ENCODE measurements around the gene ANKRD23.
A peak's percentile ranks its signal among the peaks of the same experiment; 100 is the strongest.

ANKRD23 gene

GRCh38 chr2:96832754-96833507, 10.9 kb downstream of the ANKRD23 start:
- DNase-seq, result peak; percentile 82

- DNase-seq, result no peak
Observed at GRCh38 chr2:96832408-96832753, 11.4 kb downstream of the ANKRD23 start.

GRCh38 chr2:96831679-96832078, 12.1 kb downstream of the ANKRD23 start:
- DNase-seq, result no peak

- no peak for DNase-seq
Observed at GRCh38 chr2:96830044-96830562, 13.7 kb downstream of the ANKRD23 start.

- no peak for DNase-seq
Observed at GRCh38 chr2:96828874-96829273, 14.9 kb downstream of the ANKRD23 start.

- no peak for DNase-seq
Observed at GRCh38 chr2:96828436-96828835, 15.4 kb downstream of the ANKRD23 start.

GRCh38 chr2:96826546-96827278, 17.1 kb downstream of the ANKRD23 start:
- no peak for DNase-seq

- no peak for DNase-seq
Observed at GRCh38 chr2:96825057-96825456, 18.8 kb downstream of the ANKRD23 start.

- no peak for DNase-seq
Observed at GRCh38 chr2:96824079-96824870, 19.5 kb downstream of the ANKRD23 start.

- DNase-seq, result no peak
Observed at GRCh38 chr2:96823198-96823597, 20.6 kb downstream of the ANKRD23 start.

GRCh38 chr2:96822786-96823185, 21.0 kb downstream of the ANKRD23 start:
- no peak for DNase-seq

- DNase-seq, result no peak
Observed at GRCh38 chr2:96821113-96821675, 22.6 kb downstream of the ANKRD23 start.

GRCh38 chr2:96819876-96820511, 23.8 kb downstream of the ANKRD23 start:
- no peak for DNase-seq

- no peak for DNase-seq
Observed at GRCh38 chr2:96819128-96819875, 24.5 kb downstream of the ANKRD23 start.

- no peak for DNase-seq
Observed at GRCh38 chr2:96817882-96818281, 25.9 kb downstream of the ANKRD23 start.

- no peak for DNase-seq
Observed at GRCh38 chr2:96816836-96817702, 26.8 kb downstream of the ANKRD23 start.

- DNase-seq, result peak; percentile 92
Observed at GRCh38 chr2:96816127-96816835, 27.5 kb downstream of the ANKRD23 start, which contains the start of gene CNNM3. CNNM3 (plus strand) TSS chr2:96816268; CDS start chr2:96816278, 10 bp downstream.

- DNase-seq, result no peak
Observed at GRCh38 chr2:96815326-96816126, 28.3 kb downstream of the ANKRD23 start.

GRCh38 chr2:96813656-96814055, 30.2 kb downstream of the ANKRD23 start:
- DNase-seq, result no peak

All from NCI-H774 (cell line).